SK-N-MC (cell line): ENCODE measurements around the gene OGFOD3.

Source experiments
- DNase-seq: peaks from one replicate; pipeline ENCODE4 v3.0.0-alpha.2; 2011; ENCODE audit warnings: low read depth, low spot score
- H3K27ac ChIP-seq: fragments of 200-600 bp; sonication (generic); 2 replicates; pipeline ENCODE4 v1.5.1; 2016; ENCODE audit warnings: mixed run types
- H3K36me3 ChIP-seq: fragments of 200-600 bp; sonication (generic); 2 replicates; pipeline ENCODE4 v1.6.1; 2017; ENCODE audit warnings: antibody characterized with exemption, low read length, mixed read lengths; ENCODE audit not compliant: insufficient read depth
- H3K4me3 ChIP-seq: fragments of 200-600 bp; sonication (generic); 2 replicates; pipeline ENCODE4 v1.5.1; 2016
- H3K9ac ChIP-seq: fragments of 200-600 bp; sonication (generic); 2 replicates; pipeline ENCODE4 v1.8.0; 2017; ENCODE audit warnings: mixed run types, mixed read lengths; ENCODE audit not compliant: insufficient read length
- H3K9me3 ChIP-seq: fragments of 200-600 bp; sonication (generic); 2 replicates; pipeline ENCODE4 v1.6.1; 2017; ENCODE audit warnings: low read depth, mild to moderate bottlenecking, antibody characterized with exemption, low read length, moderate library complexity, mixed read lengths
- EZH2 ChIP-seq: fragments of 200-600 bp; sonication (generic); IDR thresholded peaks from one replicate; pipeline ENCODE4 v1.6.1; 2017; ENCODE audit warnings: antibody characterized with exemption
- FOXP2 ChIP-seq: optimal IDR thresholded peaks from 2 replicates; pipeline ENCODE3; 2011; ENCODE audit warnings: mild to moderate bottlenecking, moderate library complexity; ENCODE audit not compliant: insufficient read depth; ENCODE audit errors: extremely low read length, control extremely low read depth
- POLR2AphosphoS5 ChIP-seq: IDR thresholded peaks from 2 replicates; pipeline ENCODE4 v1.6.1; 2012; ENCODE audit warnings: mild to moderate bottlenecking, low read depth, low read length, borderline replicate concordance

Gene OGFOD3

DNA sequence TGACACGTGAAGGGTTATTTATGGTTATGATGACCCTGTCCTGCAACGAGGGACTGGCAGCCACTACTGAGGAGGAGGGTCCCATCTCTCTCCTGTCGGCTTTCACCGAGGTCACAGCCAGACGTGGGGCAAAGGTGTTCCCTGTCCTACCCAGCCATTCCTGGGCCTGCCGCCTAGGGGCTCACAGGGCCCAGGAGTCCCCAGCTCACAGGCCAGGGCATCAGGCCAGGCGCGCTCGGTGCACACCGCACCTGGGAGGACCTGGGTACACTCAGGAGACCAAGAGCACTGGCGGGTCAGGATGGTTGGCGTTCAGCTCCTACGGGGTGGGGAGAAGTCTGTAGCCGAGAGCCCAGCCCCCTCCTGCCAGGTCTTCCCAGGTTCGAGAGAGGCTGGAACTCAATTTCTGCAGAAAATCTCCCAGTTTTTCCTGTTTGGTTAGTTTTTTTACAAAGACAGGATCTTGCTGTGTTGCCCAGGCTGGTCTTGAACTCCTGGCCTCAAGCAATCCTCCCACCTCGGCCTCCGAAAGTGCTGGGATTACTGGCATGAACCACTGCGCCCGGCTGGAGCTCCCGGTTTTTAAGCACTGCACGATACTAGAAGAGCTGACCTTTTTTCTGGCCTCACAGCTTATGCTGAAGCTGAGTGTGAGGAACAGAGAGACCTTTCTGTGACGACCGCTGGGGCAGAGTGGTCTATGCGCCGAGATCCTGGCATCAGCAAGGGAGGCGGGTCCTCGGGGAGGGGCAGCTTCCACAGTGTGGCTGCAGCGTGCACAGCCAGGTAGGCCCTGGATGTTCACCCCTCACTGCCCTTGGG is 24.5 kb upstream of the OGFOD3 start:
- Histone ChIP-seq H3K4me3 (no peak overlapping the region), H3K9me3 (no peaks in the 10 kb centered on the region), H3K36me3 (no peaks in the 10 kb centered on the region), H3K9ac (no peak overlapping the region), H3K27ac (no peak overlapping the region)
- DNase-seq: no peak
- TF ChIP-seq FOXP2 (no peak), POLR2AphosphoS5 (no peak), EZH2 (no peak)

DNA sequence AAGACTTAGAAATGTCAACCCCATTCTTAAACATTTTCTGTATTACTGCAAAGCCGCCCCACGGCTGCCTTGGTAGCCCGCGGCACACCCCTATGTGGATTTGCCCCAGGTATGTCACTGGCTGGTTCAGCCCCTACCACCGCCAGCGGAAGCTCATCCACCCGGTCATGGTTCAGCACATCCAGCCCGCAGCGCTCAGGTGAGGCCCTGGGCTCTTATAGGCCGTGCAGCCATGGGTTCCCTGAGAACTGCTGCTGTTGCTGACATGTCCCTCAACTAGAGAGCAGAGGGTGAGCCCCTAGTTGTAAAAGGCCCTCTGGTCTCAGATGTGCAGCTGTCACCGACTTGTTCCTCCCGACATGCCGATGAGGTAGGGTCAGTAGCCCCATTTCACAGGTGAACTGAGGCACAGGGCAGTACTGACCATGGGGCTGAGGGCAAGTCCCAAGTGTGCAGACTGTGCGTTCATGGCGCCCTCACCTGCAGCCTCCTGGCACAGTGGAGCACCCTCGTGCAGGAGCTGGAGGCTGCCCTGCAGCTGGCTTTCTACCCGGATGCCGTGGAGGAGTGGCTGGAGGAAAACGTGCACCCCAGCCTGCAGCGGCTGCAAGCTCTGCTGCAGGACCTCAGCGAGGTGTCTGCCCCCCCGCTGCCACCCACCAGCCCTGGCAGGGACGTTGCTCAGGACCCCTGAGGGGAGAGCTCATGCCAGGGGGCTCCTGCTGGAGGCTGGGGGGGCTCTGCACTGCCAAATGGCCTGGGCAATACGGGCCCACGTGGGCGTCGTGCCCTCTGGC is 23.5 kb upstream of the OGFOD3 start:
- no peak overlapping the region for H3K27ac ChIP-seq
- no peaks in the 10 kb centered on the region for H3K9me3 ChIP-seq
- no peak overlapping the region for H3K4me3 ChIP-seq
- no peak overlapping the region for H3K9ac ChIP-seq
- no peaks in the 10 kb centered on the region for H3K36me3 ChIP-seq
- DNase-seq: no peak
- no peak for TF ChIP-seq FOXP2
- TF ChIP-seq EZH2: no peak
- no peak for TF ChIP-seq POLR2AphosphoS5

DNA sequence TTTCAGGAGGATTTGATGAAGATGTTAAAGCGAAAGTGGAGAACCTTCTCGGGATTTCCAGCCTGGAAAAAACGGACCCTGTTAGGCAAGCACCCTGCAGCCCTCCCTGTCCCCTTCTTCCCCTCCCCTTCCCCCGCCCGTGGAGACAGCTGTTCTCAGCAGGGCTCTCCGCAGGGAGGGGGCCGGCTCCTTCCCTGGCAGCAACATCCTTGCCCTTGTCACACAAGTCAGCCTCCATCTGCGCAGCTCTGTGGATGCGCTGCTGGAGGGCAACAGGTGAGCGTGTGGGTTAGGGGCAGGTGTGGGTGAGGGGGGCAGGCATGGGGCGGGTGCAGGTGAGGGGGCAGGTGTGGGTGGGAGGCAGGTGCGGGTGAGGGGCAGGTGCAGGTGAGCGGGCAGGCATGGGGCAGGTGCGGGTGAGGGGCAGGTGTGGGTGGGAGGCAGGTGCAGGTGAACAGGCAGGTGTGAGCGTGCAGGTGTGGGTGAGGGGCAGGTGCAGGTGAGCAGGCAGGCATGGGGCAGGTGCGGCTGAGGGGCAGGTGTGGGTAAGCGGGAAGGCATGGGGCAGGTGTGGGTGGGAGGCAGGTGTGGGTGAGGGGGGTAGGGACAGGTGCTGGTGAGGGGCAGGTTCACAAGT is 22.7 kb upstream of the OGFOD3 start:
- Histone ChIP-seq H3K9me3 (no peaks in the 10 kb centered on the region), H3K4me3 (no peak overlapping the region), H3K36me3 (no peaks in the 10 kb centered on the region), H3K27ac (no peak overlapping the region), H3K9ac (no peak overlapping the region)
- no peak for TF ChIP-seq EZH2
- TF ChIP-seq FOXP2: no peak
- no peak for TF ChIP-seq POLR2AphosphoS5
- no peak for DNase-seq

DNA sequence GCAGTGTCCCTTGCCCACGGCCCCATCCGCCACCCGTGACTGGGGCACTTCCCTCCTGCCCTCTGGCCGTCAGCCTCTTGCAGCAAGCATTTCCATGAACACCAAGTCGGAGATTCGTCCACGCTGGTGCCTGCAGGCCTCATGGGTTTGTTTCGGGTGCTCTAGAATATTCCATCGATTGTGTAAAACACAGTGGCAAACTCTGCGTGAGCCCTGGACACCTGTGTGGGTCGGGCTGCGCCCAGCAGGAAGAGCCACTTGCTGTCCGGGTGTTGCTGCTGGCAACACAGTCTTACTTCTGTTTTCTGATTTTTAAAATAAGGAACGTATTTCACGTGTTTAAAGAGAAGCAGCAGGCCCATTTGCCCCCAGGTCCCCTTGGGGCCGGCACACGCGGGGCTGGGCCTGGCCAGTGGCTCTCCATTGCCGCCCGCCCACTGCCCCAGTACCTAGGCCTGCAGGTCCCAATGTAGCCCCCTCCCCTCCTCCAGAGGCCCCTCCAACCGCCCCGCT is 22.1 kb upstream of the OGFOD3 start:
- no peak overlapping the region for H3K9ac ChIP-seq
- H3K9me3 ChIP-seq: no peaks in the 10 kb centered on the region
- no peak for TF ChIP-seq POLR2AphosphoS5
- no peak for TF ChIP-seq FOXP2
- TF ChIP-seq EZH2: no peak
- no peaks in the 10 kb centered on the region for H3K36me3 ChIP-seq
- no peak overlapping the region for H3K4me3 ChIP-seq
- H3K27ac ChIP-seq: no peak overlapping the region
- DNase-seq: no peak

DNA sequence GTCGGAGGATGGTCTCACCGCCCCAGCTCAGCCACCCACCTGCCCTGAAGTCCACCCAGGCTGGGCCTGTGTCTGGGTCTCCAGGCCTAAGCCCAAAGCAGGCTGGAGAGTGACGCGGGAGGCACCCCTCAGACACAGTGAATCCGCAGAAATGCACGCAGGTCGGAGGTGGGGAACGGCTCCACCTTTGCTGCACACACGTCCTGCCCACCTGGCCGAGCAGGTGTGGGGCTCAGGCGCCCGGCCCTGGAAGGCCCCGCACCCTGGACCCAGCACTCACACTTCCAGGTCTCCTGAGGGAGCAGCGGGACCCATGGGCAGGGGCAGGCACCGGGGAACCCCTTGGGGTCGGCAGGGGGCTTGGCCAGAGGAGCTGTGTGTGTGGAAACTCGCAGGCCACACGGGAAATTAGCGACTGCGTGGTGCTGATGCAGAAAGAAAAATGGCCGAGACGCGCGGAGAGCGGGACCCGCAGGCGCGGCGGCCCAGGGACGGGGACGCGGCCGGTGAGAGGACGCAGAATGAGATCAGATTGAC is 21.5 kb upstream of the OGFOD3 start:
- Histone ChIP-seq H3K36me3 (no peaks in the 10 kb centered on the region), H3K9me3 (no peaks in the 10 kb centered on the region), H3K9ac (no peak overlapping the region), H3K27ac (no peak overlapping the region), H3K4me3 (no peak overlapping the region)
- no peak for DNase-seq
- TF ChIP-seq EZH2: no peak
- no peak for TF ChIP-seq POLR2AphosphoS5
- no peak for TF ChIP-seq FOXP2

DNA sequence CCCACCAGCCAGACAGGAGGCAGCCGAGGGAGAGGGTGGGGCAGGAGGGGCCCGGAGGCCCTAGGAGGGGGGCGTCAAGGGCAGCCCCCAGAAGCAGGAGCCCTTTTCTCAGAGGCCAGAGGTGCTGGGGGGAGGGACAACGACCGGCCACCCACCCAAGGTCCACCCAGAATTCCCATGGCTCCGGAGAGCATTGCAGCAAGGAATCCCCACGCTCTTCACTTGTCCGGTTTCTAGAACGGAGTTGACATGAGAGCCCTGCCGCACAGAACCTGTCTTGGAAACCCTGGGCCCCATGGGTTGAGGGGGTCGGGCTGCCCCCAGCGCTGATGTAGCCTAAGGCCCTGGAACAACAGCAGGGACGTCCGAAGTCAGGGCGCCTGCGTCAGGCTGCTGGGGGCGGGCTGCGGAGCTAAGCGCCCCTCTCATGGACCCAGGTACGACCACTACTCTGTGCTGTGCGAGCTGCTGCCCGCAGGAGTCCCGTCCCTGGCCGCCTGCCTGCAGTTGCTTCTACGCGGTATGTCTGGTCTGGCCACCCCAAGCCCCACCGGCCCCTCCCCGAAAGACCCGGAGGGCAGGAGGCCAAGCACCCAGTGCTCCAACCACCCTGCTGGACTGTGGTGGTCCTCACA is 20.9 kb upstream of the OGFOD3 start:
- H3K9ac ChIP-seq: no peak overlapping the region
- TF ChIP-seq FOXP2: no peak
- no peak for TF ChIP-seq POLR2AphosphoS5
- no peak for TF ChIP-seq EZH2
- H3K9me3 ChIP-seq: no peaks in the 10 kb centered on the region
- no peak overlapping the region for H3K4me3 ChIP-seq
- DNase-seq: no peak
- H3K27ac ChIP-seq: no peak overlapping the region
- H3K36me3 ChIP-seq: no peaks in the 10 kb centered on the region

DNA sequence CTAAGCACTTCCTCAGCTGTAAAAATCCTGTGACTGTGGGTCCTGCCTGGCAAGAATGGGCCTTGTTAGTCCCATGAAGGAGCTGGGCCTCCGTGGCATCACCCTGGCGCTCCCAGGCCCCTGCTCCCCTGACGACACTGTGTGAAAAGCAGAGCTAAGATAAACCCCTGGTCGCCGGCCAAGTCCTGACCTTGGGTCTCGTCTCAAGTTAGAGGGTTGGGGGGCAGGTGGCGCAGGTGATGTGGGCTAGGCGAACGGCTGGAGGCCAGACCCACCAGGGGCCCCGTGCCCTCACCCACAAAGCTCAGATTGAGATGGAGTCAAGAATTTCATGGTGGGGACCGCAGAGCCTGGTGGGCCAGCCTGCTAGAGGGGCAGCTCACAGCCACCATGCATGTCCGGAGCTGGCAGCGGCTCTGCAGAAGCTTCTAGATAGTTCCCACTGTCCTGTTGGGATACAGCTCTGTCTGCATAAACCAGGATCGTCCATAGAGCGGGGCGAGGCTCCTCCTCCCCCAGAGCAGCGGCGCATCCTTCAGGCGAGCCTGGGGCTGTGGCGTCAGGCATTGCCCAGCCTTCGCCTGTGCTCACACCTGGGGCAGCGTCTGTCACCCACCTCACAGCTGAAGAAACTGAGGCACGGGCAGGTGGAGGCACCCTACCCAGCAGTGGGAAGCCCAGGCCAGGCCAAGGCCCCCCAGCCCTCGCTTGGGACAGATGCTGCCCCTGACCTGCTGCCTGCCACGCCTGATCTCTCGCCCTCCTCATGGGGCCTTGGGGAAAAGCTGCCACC is 20.2 kb upstream of the OGFOD3 start:
- no peak overlapping the region for H3K4me3 ChIP-seq
- H3K27ac ChIP-seq: no peak overlapping the region
- TF ChIP-seq EZH2 (no peak), FOXP2 (no peak), POLR2AphosphoS5 (no peak)
- DNase-seq: no peak
- no peaks in the 10 kb centered on the region for H3K9me3 ChIP-seq
- H3K36me3 ChIP-seq: no peaks in the 10 kb centered on the region
- no peak overlapping the region for H3K9ac ChIP-seq

DNA sequence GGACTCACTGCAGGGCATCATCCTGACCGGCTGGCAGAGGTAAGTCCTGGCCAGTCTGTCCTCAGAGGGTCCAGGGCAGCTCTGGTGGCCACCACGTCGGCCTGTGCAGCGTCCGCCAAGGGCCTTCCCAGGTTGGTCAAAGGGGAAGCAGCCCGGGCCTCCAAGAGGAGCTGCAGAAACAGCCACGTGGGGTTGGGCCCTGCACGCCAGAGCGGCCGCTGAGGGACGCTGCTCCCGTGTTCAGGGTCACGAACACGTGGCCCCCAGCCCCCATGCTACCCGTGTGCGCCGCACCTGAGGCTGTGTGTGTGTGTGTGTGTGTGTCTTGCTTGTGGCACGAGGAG is 18.9 kb upstream of the OGFOD3 start:
- H3K9ac ChIP-seq: no peak overlapping the region
- DNase-seq: no peak
- H3K27ac ChIP-seq: no peak overlapping the region
- TF ChIP-seq POLR2AphosphoS5: no peak
- no peak for TF ChIP-seq EZH2
- no peak for TF ChIP-seq FOXP2
- no peak overlapping the region for H3K4me3 ChIP-seq
- H3K36me3 ChIP-seq: no peaks in the 10 kb centered on the region
- no peaks in the 10 kb centered on the region for H3K9me3 ChIP-seq
